LNCaP clone FGC (cell line): ENCODE measurements around the gene CCT2.

ENCODE experiments used
- DNase-seq: peaks from one replicate; pipeline ENCODE4 v3.0.0-alpha.2; 2011; ENCODE audit warnings: low read depth
- H3K4me3 ChIP-seq: 2 replicates; pipeline ENCODE4 v1.5.1; 2011; ENCODE audit warnings: mild to moderate bottlenecking, low read depth, low read length, control low read depth
- CTCF ChIP-seq: IDR thresholded peaks from 2 replicates; pipeline ENCODE4 v1.5.1; 2012; ENCODE audit warnings: mild to moderate bottlenecking; ENCODE audit not compliant: control insufficient read depth, insufficient read depth; ENCODE audit errors: extremely low read depth

Gene CCT2

GRCh38 chr12:69585189-69586062 is at the start of gene CCT2:
Gene CCT2 (plus strand): TSS chr12:69585459. CDS start chr12:69585522, 63 bp downstream.
- peak; percentile 82 for DNase-seq
- peak; percentile 34 for TF ChIP-seq CTCF
- H3K4me3 ChIP-seq = peak within 1 kb of the TSS; percentile 97

- no peak for DNase-seq
- no peak for TF ChIP-seq CTCF
- no peak overlapping the region for H3K4me3 ChIP-seq
Measured at GRCh38 chr12:69540987-69541386, 44.3 kb upstream of the CCT2 start.

DNA sequence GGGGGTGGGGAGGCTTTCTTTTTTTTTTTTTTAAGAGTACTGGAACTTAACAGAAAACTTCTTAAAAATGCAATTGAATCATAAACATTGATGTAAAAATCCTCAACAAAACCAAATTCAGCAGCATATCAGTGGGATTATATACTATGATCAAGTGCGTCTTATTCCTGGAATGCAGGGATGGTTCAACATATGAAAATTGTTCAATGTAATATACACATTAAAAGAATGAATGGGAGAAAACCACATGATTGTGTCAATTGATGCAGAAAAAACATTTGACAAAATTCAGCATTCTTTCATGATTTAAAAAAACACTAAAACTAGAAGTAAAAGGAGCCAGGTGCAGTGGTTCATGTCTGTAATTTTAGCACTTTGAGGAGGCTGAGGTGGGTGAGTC is 41.2 kb upstream of the CCT2 start:
- H3K4me3 ChIP-seq = no peak overlapping the region
- TF ChIP-seq CTCF = no peak
- DNase-seq = no peak

DNA sequence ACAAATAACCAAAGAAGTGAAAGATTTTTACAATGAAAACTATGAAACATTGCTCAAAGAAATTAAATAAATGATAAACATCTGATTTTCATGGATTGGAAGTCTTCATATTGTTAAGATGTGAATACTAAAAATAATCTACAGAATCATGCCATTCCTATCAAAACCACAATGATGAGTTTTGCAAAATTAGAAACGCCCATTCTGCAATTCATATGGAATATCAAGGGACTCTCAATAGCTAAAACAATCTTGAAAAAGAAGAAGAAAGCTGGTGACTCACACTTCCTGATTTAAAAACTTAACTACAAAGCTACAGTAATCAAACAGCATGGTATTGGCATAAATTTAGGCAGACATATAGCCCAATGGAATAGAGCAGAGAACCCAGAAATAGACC is 40.2 kb upstream of the CCT2 start:
- DNase-seq = no peak
- TF ChIP-seq CTCF = no peak
- H3K4me3 ChIP-seq = no peak overlapping the region

- no peak overlapping the region for H3K4me3 ChIP-seq
- TF ChIP-seq CTCF = no peak
- no peak for DNase-seq
Measured at GRCh38 chr12:69546693-69547438, 38.4 kb upstream of the CCT2 start.

DNA sequence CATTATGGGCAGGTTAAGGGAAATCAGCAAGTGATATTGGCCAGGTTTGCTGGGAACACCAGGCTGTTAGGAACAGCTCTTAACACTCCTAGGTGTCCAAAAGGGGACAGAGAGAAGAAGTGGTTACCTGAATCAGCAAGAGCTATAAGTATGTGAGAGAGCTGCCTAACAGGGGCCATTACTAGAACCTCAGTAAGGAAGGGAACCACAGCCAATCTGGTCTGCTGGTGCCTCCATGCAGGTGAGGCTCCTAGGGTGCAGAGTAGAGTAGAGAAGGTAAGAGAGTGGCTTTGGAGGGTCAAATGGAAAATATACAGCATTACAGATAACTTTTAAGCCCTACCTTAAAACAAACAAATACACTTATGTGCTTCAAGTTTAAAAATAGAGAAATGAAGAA is 36.6 kb upstream of the CCT2 start:
- TF ChIP-seq CTCF = no peak
- DNase-seq = no peak
- H3K4me3 ChIP-seq = no peak overlapping the region
